K562 (cell line): ENCODE results near the gene TMEM217. TPM values are rescaled to one million over a fixed set of nuclear protein-coding genes. Genes with fewer than 3 reads are reported as not detected.

Experiments used
- BHLHE40 ChIP-seq: IDR thresholded peaks from 2 replicates; pipeline ENCODE4 v1.6.1; 2011; ENCODE audit warnings: low read length, improper control_type of control experiment
- BRF2 ChIP-seq: IDR thresholded peaks from 3 replicates; pipeline ENCODE4 v1.6.1; 2011; ENCODE audit warnings: borderline replicate concordance, mild to moderate bottlenecking; ENCODE audit not compliant: insufficient read length, insufficient read depth
- CREB3L1 ChIP-seq: fragments of 450-650 bp; IDR thresholded peaks from 2 replicates; pipeline ENCODE4 v1.6.1; 2014; ENCODE audit warnings: low read depth, mild to moderate bottlenecking, moderate library complexity, borderline replicate concordance
- GTF2F1 ChIP-seq: IDR thresholded peaks from 2 replicates; pipeline ENCODE4 v1.6.1; 2011; ENCODE audit warnings: low read depth, low read length, improper control_type of control experiment
- HDAC2 ChIP-seq: fragments of 450-650 bp; IDR thresholded peaks from 2 replicates; pipeline ENCODE4 v1.6.1; 2016; ENCODE audit warnings: mild to moderate bottlenecking
- KLF6 ChIP-seq: fragments of 250-450 bp; sonication (Bioruptor Pico); IDR thresholded peaks from 2 replicates; pipeline ENCODE4 v1.4.0; 2020; ENCODE audit warnings: mild to moderate bottlenecking, moderate library complexity, borderline replicate concordance
- PML ChIP-seq: IDR thresholded peaks from 2 replicates; pipeline ENCODE4 v1.6.1; 2012; ENCODE audit warnings: low read length, inconsistent platforms
- PRPF4 ChIP-seq: fragments of 200-400 bp; formaldehyde crosslinking; IDR thresholded peaks from one replicate; pipeline ENCODE4 v1.6.1; 2017; ENCODE audit warnings: low read length, low read depth, mild to moderate bottlenecking; ENCODE audit not compliant: insufficient read depth, poor library complexity, severe bottlenecking
- SAFB2 ChIP-seq: fragments of 200-400 bp; formaldehyde crosslinking; IDR thresholded peaks from 2 replicates; pipeline ENCODE4 v1.6.1; 2018; ENCODE audit warnings: borderline replicate concordance, low read length, low read depth, moderate library complexity; ENCODE audit not compliant: severe bottlenecking
- WHSC1 ChIP-seq: IDR thresholded peaks from one replicate; pipeline ENCODE4 v1.6.1; 2012; ENCODE audit warnings: low read length, control low read depth, inconsistent platforms
- ZNF263 ChIP-seq: sonication (generic); formaldehyde crosslinking; IDR thresholded peaks from 2 replicates; pipeline ENCODE4 v1.8.0; 2022; ENCODE audit warnings: mild to moderate bottlenecking, missing genetic modification reagents, borderline replicate concordance
- ZNF318 ChIP-seq, 2 experiments: fragments of 450-650 bp; IDR thresholded peaks; 2 replicates each; pipeline ENCODE4 v1.6.1; 2016; ENCODE audit warnings: mild to moderate bottlenecking in 2 of 2, borderline replicate concordance in 1 of 2, low read depth in 1 of 2, moderate library complexity in 1 of 2
- ZNF444 ChIP-seq: fragments of 250-450 bp; sonication (Bioruptor Pico); IDR thresholded peaks from 2 replicates; pipeline ENCODE4 v1.4.0; 2020; ENCODE audit warnings: mild to moderate bottlenecking, moderate library complexity
- ZNF57 ChIP-seq: fragments of 450-650 bp; formaldehyde crosslinking; IDR thresholded peaks from 2 replicates; pipeline ENCODE4 v1.4.0; 2020; ENCODE audit warnings: mild to moderate bottlenecking, moderate library complexity
- polyA plus RNA-seq, 8 experiments: library from polyadenylated mRNA; depleted of rRNA in 4 of 8; stranded (reverse) in 5 of 8; unstranded in 3 of 8; fragments of >200 nt; fragmentation: Nextera tagmentation in 2 of 8; fragmentation: Illumina TruSeq in 1 of 8; extraction: Ambion mirVana in 2 of 8; extraction: Trizol in 1 of 8; gene quantifications; 2 replicates each; pipeline versions ENCODE4 v1.2.1 to v1.2.3, GENCODE V29; 2011 to 2014; ENCODE audit warnings: inconsistent platforms in 1 of 8, missing spikeins in 1 of 8
- total RNA-seq, 7 experiments: library from RNA; depleted of rRNA in 6 of 7; stranded (reverse); fragments of >200 nt in 6 of 7; fragmentation: Illumina TruSeq in 2 of 7; extraction: Trizol in 2 of 7; gene quantifications; 2 replicates each; pipeline versions ENCODE4 v1.2.1 to v1.2.3, GENCODE V29; 2011 to 2021; ENCODE audit warnings: low replicate concordance in 1 of 7

Gene TMEM217
- total and polyA plus RNA-seq, 9 of the 15 experiments (the other 6 are each of a cell fraction or from before 2014, with no cell fraction given), result 1.3 to 8.0 (median 1.9) TPM

- TF ChIP-seq ZNF318 (IDR thresholded peaks at IDR 0.05; ENCODE audit: borderline replicate concordance in 1 of 2, low read depth in 1 of 2) (no peak), WHSC1 (no peak), PML (peak; percentile 25; the same call in 1 of the 2 replicates), CREB3L1 (peak; percentile 64; the same call in 1 of the 2 replicates), PRPF4 (no peak), ZNF263 (CRISPR knock-in tag) (0 out of 2 replicates have a peak, but pooled peaks have one; percentile 18), KLF6 (CRISPR knock-in tag) (peak; percentile 14; the same call in 1 of the 2 replicates), BHLHE40 (peak; percentile 52), BRF2 (no peak), SAFB2 (no peak), HDAC2 (peak; percentile 77; the same call in 1 of the 2 replicates), GTF2F1 (no peak), ZNF57 (CRISPR knock-in tag) (0 out of 2 replicates have a peak, but pooled peaks have one; percentile 44), ZNF444 (CRISPR knock-in tag) (peak; percentile 30)
These were observed 80.6 kb downstream of the TMEM217 start (continued) for GRCh38 chr6:37177077-37177934.
